Astrocyte of the spinal cord (primary cell): Measurements from ENCODE around the gene CYTH3.

Experiments used
- DNase-seq: peaks from one replicate; pipeline ENCODE4 v3.0.0; 2011; ENCODE audit warnings: low read depth, low spot score
- H3K4me3 ChIP-seq: 2 replicates; pipeline ENCODE4 v1.5.1; 2011; ENCODE audit warnings: low read depth, mild to moderate bottlenecking, low read length, moderate library complexity
- CTCF ChIP-seq: IDR thresholded peaks from 2 replicates; pipeline ENCODE4 v1.5.1; 2012; ENCODE audit warnings: low read depth, mild to moderate bottlenecking, low read length, inconsistent platforms
- in situ Hi-C: cut with HindIII; loops from 2 replicates; pipeline ENCODE4 v1.10.0; 2017; ENCODE audit warnings: low sequenced_read_pairs

CYTH3 gene

GRCh38 chr7:6167587-6168476 lies 104.6 kb downstream of the CYTH3 start:
- in situ Hi-C loops, result no loop called here
- no peak overlapping the region for H3K4me3 ChIP-seq
- DNase-seq, result no peak
- no peak for TF ChIP-seq CTCF

GRCh38 chr7:6167004-6167551 lies 105.3 kb downstream of the CYTH3 start:
- no peak overlapping the region for H3K4me3 ChIP-seq
- in situ Hi-C loops, result no loop called here
- DNase-seq, result no peak
- no peak for TF ChIP-seq CTCF

- H3K4me3 ChIP-seq, result no peak overlapping the region
These were observed 106.0 kb downstream of the CYTH3 start for GRCh38 chr7:6166443-6166891.

GRCh38 chr7:6165521-6166320 lies 106.7 kb downstream of the CYTH3 start:
- in situ Hi-C loops, result no loop called here
- H3K4me3 ChIP-seq, result no peak overlapping the region
- DNase-seq, result no peak
- no peak for TF ChIP-seq CTCF

More at GRCh38 chr7:6166443-6166891, 106.0 kb downstream of the CYTH3 start:
- in situ Hi-C loops, result no loop called here
- no peak for DNase-seq
- no peak for TF ChIP-seq CTCF

- no peak overlapping the region for H3K4me3 ChIP-seq
- no peak for DNase-seq
- TF ChIP-seq CTCF, result no peak
- in situ Hi-C loops, result no loop called here
These were observed 107.3 kb downstream of the CYTH3 start for GRCh38 chr7:6165075-6165474.

GRCh38 chr7:6164491-6164890 lies 107.9 kb downstream of the CYTH3 start:
- no peak overlapping the region for H3K4me3 ChIP-seq
- TF ChIP-seq CTCF, result peak; percentile 52
- in situ Hi-C loops, result no loop called here
- DNase-seq, result no peak
